ENCODE data around the gene APEH.

The APEH gene

GRCh38 chr3:49655731-49656285 is 18.3 kb upstream of the APEH start:
- TF ChIP-seq NFIC (IDR thresholded peaks at IDR 0.05), result no peak
- no peak for TF ChIP-seq TAF1 (IDR thresholded peaks at IDR 0.05; ENCODE audit: low read depth)
- TF ChIP-seq RAD21 (IDR thresholded peaks at IDR 0.05; ENCODE audit: low read depth), result no peak
- no peak for TF ChIP-seq EP300 (IDR thresholded peaks at IDR 0.05; ENCODE audit: borderline replicate concordance)
- TF ChIP-seq TEAD4 (IDR thresholded peaks at IDR 0.05), result no peak
- no peak for TF ChIP-seq EGR1 (IDR thresholded peaks at IDR 0.05)
- TF ChIP-seq FOXM1 (IDR thresholded peaks at IDR 0.05; ENCODE audit: borderline replicate concordance, low read depth), result no peak
- no peak for TF ChIP-seq USF1 (IDR thresholded peaks at IDR 0.05)
- no peak for TF ChIP-seq REST (IDR thresholded peaks at IDR 0.05; ENCODE audit: low read depth)
- no peak for TF ChIP-seq CREB1 (IDR thresholded peaks at IDR 0.05; ENCODE audit: low read depth)

GRCh38 chr3:49656541-49657112 is 17.5 kb upstream of the APEH start:
- TF ChIP-seq CREB1 (IDR thresholded peaks at IDR 0.05; ENCODE audit: low read depth) (no peak), TAF1 (IDR thresholded peaks at IDR 0.05; ENCODE audit: low read depth) (no peak), EGR1 (IDR thresholded peaks at IDR 0.05) (no peak), EP300 (IDR thresholded peaks at IDR 0.05; ENCODE audit: borderline replicate concordance) (no peak), FOXM1 (IDR thresholded peaks at IDR 0.05; ENCODE audit: borderline replicate concordance, low read depth) (no peak), CEBPB (IDR thresholded peaks at IDR 0.05) (no peak), USF1 (IDR thresholded peaks at IDR 0.05) (no peak)

GRCh38 chr3:49657208-49657915 is 16.8 kb upstream of the APEH start:
- TF ChIP-seq NFIC (IDR thresholded peaks at IDR 0.05), result no peak
- TF ChIP-seq CREB1 (IDR thresholded peaks at IDR 0.05; ENCODE audit: low read depth), result no peak
- no peak for TF ChIP-seq RAD21 (IDR thresholded peaks at IDR 0.05; ENCODE audit: low read depth)
- TF ChIP-seq CEBPB (IDR thresholded peaks at IDR 0.05), result no peak
- TF ChIP-seq EP300 (IDR thresholded peaks at IDR 0.05; ENCODE audit: borderline replicate concordance), result no peak
- TF ChIP-seq TCF12 (IDR thresholded peaks at IDR 0.05; ENCODE audit: low read depth), result no peak
- TF ChIP-seq MAX (IDR thresholded peaks at IDR 0.05), result no peak
- no peak for TF ChIP-seq USF1 (IDR thresholded peaks at IDR 0.05)
- no peak for TF ChIP-seq TEAD4 (IDR thresholded peaks at IDR 0.05)
- TF ChIP-seq FOXM1 (IDR thresholded peaks at IDR 0.05; ENCODE audit: borderline replicate concordance, low read depth), result no peak
- TF ChIP-seq ZBTB7A (IDR thresholded peaks at IDR 0.05; ENCODE audit: low read depth), result no peak
- TF ChIP-seq YY1 (IDR thresholded peaks at IDR 0.05; ENCODE audit: low read depth), result no peak
- no peak for TF ChIP-seq REST (IDR thresholded peaks at IDR 0.05; ENCODE audit: low read depth)

- TF ChIP-seq FOXM1 (IDR thresholded peaks at IDR 0.05; ENCODE audit: borderline replicate concordance, low read depth) (no peak), ZBTB7A (IDR thresholded peaks at IDR 0.05; ENCODE audit: low read depth) (no peak), TAF1 (IDR thresholded peaks at IDR 0.05; ENCODE audit: low read depth) (no peak), USF1 (IDR thresholded peaks at IDR 0.05) (no peak), NFIC (IDR thresholded peaks at IDR 0.05) (no peak), TCF12 (IDR thresholded peaks at IDR 0.05; ENCODE audit: low read depth) (no peak), TEAD4 (IDR thresholded peaks at IDR 0.05) (no peak), REST (IDR thresholded peaks at IDR 0.05; ENCODE audit: low read depth) (no peak), CEBPB (IDR thresholded peaks at IDR 0.05) (no peak), EP300 (IDR thresholded peaks at IDR 0.05; ENCODE audit: borderline replicate concordance) (no peak), CREB1 (IDR thresholded peaks at IDR 0.05; ENCODE audit: low read depth) (no peak), MAX (IDR thresholded peaks at IDR 0.05) (no peak)
Measured at GRCh38 chr3:49658711-49659110, 15.4 kb upstream of the APEH start.
